HUES64 (cell line): ENCODE results near the gene YEATS4.
A peak's percentile ranks its signal among the peaks of the same experiment; 100 is the strongest.

Experiments
- H3K27ac ChIP-seq: 2 replicates; pipeline ENCODE4 v1.7.0; 2013; ENCODE audit warnings: low read depth, low read length, inconsistent platforms
- H3K27me3 ChIP-seq: 2 replicates; pipeline ENCODE4 v1.6.1; 2013; ENCODE audit warnings: mild to moderate bottlenecking, low read length; ENCODE audit not compliant: insufficient read depth
- H3K36me3 ChIP-seq: 2 replicates; pipeline ENCODE4 v1.6.1; 2013; ENCODE audit warnings: mild to moderate bottlenecking, low read length; ENCODE audit not compliant: insufficient read depth
- H3K4me1 ChIP-seq: 2 replicates; pipeline ENCODE4 v1.6.1; 2013; ENCODE audit warnings: mild to moderate bottlenecking, low read length, moderate library complexity; ENCODE audit not compliant: insufficient read depth
- H3K4me3 ChIP-seq: 2 replicates; pipeline ENCODE4 v1.5.1; 2013; ENCODE audit warnings: mild to moderate bottlenecking, low read length, moderate library complexity
- H3K9ac ChIP-seq: 2 replicates; pipeline ENCODE4 v1.6.1; 2013; ENCODE audit warnings: mild to moderate bottlenecking, low read depth, low read length
- H3K9me3 ChIP-seq: 2 replicates; pipeline ENCODE4 v1.6.1; 2013; ENCODE audit warnings: low read depth, low read length; ENCODE audit not compliant: insufficient read depth
- WGBS: fragments of 150-250, 120-280 bp; methylation state at CpG from one replicate; pipeline ENCODE4 v1.1.7; 2013; ENCODE audit warnings: missing lambda C conversion rate; 5-methylcytosine and 5-hydroxymethylcytosine counted together

Gene YEATS4

GRCh38 chr12:69396041-69396440, 36.5 kb downstream of the YEATS4 start:
- Histone ChIP-seq H3K4me1 (no peaks in the 10 kb centered on the region), H3K9me3 (peaks cover 4% of the 10 kb centered on the region; the same call in 1 of the 2 replicates), H3K9ac (no peak overlapping the region), H3K4me3 (no peak overlapping the region), H3K27ac (no peak overlapping the region), H3K27me3 (no peaks in the 10 kb centered on the region), H3K36me3 (peaks cover 33% of the 10 kb centered on the region)
- 92% methylated on average over 1 of the region's 1 CpG for WGBS

DNA sequence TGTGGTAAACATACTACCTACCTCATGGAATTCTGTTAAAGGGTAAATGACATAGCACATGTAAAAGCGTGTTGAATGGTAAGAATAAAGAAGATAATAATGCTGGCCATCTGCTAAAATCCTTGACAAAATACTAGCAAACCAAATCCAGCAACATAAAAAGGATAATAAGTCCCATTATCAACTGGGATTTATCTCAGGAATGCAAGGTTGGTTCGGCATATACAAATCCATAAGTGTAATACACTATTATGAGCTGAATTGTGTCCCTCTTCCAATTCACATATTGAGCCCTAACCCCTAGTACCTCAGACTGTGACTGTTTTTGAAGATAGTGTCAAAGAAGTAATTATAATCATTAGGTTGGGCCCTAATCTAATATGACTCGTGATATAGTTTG, 37.4 kb downstream of the YEATS4 start:
- WGBS: 100% methylated on average over 2 of the region's 3 CpGs
- peaks cover 25% of the 10 kb centered on the region for H3K36me3 ChIP-seq
- H3K9ac ChIP-seq: no peak overlapping the region
- H3K9me3 ChIP-seq: peaks cover 4% of the 10 kb centered on the region; the same call in 1 of the 2 replicates
- no peaks in the 10 kb centered on the region for H3K4me1 ChIP-seq
- H3K27me3 ChIP-seq: no peaks in the 10 kb centered on the region
- H3K4me3 ChIP-seq: no peak overlapping the region
- H3K27ac ChIP-seq: no peak overlapping the region

DNA sequence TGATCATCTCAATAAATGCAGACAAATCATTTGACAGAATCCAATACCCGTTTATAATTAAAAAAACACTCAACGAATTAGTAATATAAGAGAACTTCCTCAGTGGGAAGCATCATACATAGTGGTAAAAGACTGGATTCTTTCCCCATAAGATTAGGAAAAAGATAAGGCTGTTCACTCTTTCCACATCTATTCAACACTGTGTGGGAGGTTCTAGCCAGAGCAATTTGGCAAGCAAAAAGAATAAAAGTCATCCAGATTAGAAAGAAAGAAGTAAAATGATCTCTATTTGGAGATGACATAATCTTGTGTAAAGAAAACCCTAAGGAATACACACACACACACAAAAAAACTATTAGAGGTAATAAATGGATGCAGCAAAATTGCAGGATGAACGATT, 38.4 kb downstream of the YEATS4 start:
- no peak overlapping the region for H3K27ac ChIP-seq
- no peak overlapping the region for H3K4me3 ChIP-seq
- peaks cover 4% of the 10 kb centered on the region; the same call in 1 of the 2 replicates for H3K9me3 ChIP-seq
- H3K27me3 ChIP-seq: no peaks in the 10 kb centered on the region
- no peaks in the 10 kb centered on the region for H3K4me1 ChIP-seq
- 100% methylated on average over 2 of the region's 3 CpGs for WGBS
- H3K36me3 ChIP-seq: peaks cover 19% of the 10 kb centered on the region; the same call in 1 of the 2 replicates
- no peak overlapping the region for H3K9ac ChIP-seq

DNA sequence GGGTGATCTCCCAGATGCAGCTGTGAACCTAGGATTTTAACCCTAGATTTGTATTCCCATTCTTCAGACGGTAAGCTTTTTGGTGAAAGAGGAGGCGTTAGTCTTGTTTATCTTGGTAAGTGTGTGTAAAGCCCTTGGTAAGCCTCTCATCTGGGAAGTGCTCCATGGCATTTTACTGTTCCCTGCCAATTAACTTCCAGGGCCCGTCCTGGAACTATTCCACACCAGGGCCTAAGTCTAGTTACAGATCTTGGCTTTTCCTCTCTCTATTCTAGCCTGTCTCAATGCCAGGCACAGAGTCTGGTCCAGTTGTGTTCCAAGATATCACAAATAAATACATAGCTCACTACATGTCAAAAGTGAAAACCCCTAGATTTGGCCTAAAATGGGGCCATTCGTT, 42.4 kb downstream of the YEATS4 start:
- 94% methylated on average over 4 of the region's 4 CpGs for WGBS
- Histone ChIP-seq H3K4me1 (no peaks in the 10 kb centered on the region), H3K9ac (no peak overlapping the region), H3K4me3 (no peak overlapping the region), H3K9me3 (peaks cover 4% of the 10 kb centered on the region; the same call in 1 of the 2 replicates), H3K27me3 (no peaks in the 10 kb centered on the region), H3K27ac (no peak overlapping the region), H3K36me3 (peaks cover 10% of the 10 kb centered on the region; the same call in 1 of the 2 replicates)

- H3K4me1 ChIP-seq: no peaks in the 10 kb centered on the region
- H3K27me3 ChIP-seq: no peaks in the 10 kb centered on the region
- H3K36me3 ChIP-seq: peaks cover 4% of the 10 kb centered on the region; the same call in 1 of the 2 replicates
- no peak overlapping the region for H3K9ac ChIP-seq
- WGBS: 91% methylated on average over 5 of the region's 7 CpGs
- H3K27ac ChIP-seq: no peak overlapping the region
- no peaks in the 10 kb centered on the region for H3K9me3 ChIP-seq
- no peak overlapping the region for H3K4me3 ChIP-seq
These were observed 45.5 kb downstream of the YEATS4 start for GRCh38 chr12:69404851-69405565.

DNA sequence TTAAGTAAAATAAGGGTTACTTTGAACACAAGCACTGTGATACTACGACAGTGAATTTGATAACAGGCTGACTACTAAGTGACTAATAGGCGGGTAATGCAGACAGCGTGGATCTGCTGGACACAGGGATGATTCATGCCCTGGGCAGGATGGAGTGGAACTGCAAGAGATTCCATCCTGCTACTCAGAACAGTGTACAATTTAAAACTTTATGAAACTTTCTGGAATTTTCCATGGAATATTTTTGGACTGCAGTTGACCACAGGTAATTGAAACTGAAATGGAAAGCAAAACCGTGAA, 46.0 kb downstream of the YEATS4 start:
- 93% methylated on average over 4 of the region's 4 CpGs for WGBS
- no peak overlapping the region for H3K9ac ChIP-seq
- no peak overlapping the region for H3K4me3 ChIP-seq
- no peaks in the 10 kb centered on the region for H3K9me3 ChIP-seq
- H3K4me1 ChIP-seq: no peaks in the 10 kb centered on the region
- no peaks in the 10 kb centered on the region for H3K27me3 ChIP-seq
- peaks cover 6% of the 10 kb centered on the region; the same call in 1 of the 2 replicates for H3K36me3 ChIP-seq
- H3K27ac ChIP-seq: no peak overlapping the region

- Histone ChIP-seq H3K27ac (no peak overlapping the region), H3K27me3 (no peaks in the 10 kb centered on the region), H3K4me1 (no peaks in the 10 kb centered on the region), H3K9ac (no peak overlapping the region), H3K4me3 (no peak overlapping the region), H3K36me3 (peaks cover 6% of the 10 kb centered on the region; the same call in 1 of the 2 replicates), H3K9me3 (no peaks in the 10 kb centered on the region)
- 95% methylated on average over 2 of the region's 2 CpGs for WGBS
These were observed 46.7 kb downstream of the YEATS4 start for GRCh38 chr12:69406217-69406616.

DNA sequence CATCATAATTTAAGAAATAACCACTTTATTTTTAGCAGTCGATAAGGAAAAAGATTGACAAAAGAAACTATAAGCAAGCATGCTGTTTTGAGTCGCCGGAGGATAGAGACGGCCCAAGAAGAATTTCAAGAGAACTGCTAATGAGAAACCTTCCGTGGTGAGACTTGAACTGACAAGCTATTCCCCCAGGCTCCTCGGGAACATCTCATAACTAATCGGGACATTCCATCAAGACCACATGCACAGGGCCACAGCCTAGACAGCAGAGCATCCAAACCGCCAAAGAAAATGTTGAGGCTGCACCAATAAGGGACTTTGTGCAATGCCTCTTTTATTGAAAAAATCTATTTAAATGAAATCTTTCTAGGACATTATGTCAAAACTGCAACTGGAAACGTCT, 51.0 kb downstream of the YEATS4 start:
- no peaks in the 10 kb centered on the region for H3K9me3 ChIP-seq
- H3K27ac ChIP-seq: no peak overlapping the region
- H3K36me3 ChIP-seq: peaks cover 6% of the 10 kb centered on the region; the same call in 1 of the 2 replicates
- no peak overlapping the region for H3K4me3 ChIP-seq
- 95% methylated on average over 8 of the region's 9 CpGs for WGBS
- no peaks in the 10 kb centered on the region for H3K4me1 ChIP-seq
- H3K27me3 ChIP-seq: no peaks in the 10 kb centered on the region
- no peak overlapping the region for H3K9ac ChIP-seq

DNA sequence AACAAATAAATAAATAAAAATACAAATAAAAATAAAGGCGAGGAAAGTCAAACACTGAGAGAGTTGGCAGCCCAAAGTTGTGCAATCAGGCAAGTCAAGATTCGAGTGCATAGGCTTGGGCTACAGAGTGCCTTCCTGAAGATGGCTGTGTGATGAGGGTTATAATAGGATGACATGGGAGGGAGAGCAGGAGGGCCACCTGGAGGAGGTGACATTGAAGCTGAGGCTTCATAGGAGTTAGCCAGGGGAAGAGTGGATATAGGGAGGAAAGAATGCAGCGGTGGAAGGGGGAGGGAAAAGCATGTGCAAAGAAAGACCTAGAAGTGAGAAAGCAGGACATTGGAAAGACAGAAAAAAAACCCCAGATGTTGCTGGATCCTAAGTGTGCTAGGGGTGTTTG, 53.1 kb downstream of the YEATS4 start:
- Histone ChIP-seq H3K9ac (no peak overlapping the region), H3K27me3 (no peaks in the 10 kb centered on the region), H3K27ac (no peak overlapping the region), H3K9me3 (no peaks in the 10 kb centered on the region), H3K4me3 (no peak overlapping the region), H3K36me3 (peaks cover 6% of the 10 kb centered on the region; the same call in 1 of the 2 replicates), H3K4me1 (peaks cover 8% of the 10 kb centered on the region; the same call in 1 of the 2 replicates)
- WGBS: 90% methylated on average over 3 of the region's 3 CpGs

- H3K27ac ChIP-seq: peak overlapping the region; percentile 75; the same call in 1 of the 2 replicates
- H3K9me3 ChIP-seq: no peaks in the 10 kb centered on the region
- H3K27me3 ChIP-seq: no peaks in the 10 kb centered on the region
- no peaks in the 10 kb centered on the region; the same call in 1 of the 2 replicates for H3K36me3 ChIP-seq
- H3K4me1 ChIP-seq: peaks cover 8% of the 10 kb centered on the region; the same call in 1 of the 2 replicates
- no peak overlapping the region for H3K9ac ChIP-seq
- H3K4me3 ChIP-seq: no peak overlapping the region; the same call in 1 of the 2 replicates
- WGBS: 65% methylated on average over 8 of the region's 8 CpGs
These were observed 56.1 kb downstream of the YEATS4 start for GRCh38 chr12:69415471-69416275.

GRCh38 chr12:69417231-69417630, 57.7 kb downstream of the YEATS4 start:
- Histone ChIP-seq H3K9ac (no peak overlapping the region), H3K4me3 (no peak overlapping the region), H3K27ac (no peak overlapping the region), H3K27me3 (no peaks in the 10 kb centered on the region), H3K9me3 (no peaks in the 10 kb centered on the region), H3K36me3 (no peaks in the 10 kb centered on the region), H3K4me1 (peaks cover 8% of the 10 kb centered on the region; the same call in 1 of the 2 replicates)
- WGBS: 96% methylated on average over 5 of the region's 5 CpGs
